NCI-H2227 treated with DMSO at 0.1 percent for 48 hours (cell line): ENCODE data around the gene EBF3.

Experiments used
- DNase-seq: peaks from one replicate; lab custom pipeline; 2025; lab: John Stamatoyannopoulos, UW

The EBF3 gene

DNA sequence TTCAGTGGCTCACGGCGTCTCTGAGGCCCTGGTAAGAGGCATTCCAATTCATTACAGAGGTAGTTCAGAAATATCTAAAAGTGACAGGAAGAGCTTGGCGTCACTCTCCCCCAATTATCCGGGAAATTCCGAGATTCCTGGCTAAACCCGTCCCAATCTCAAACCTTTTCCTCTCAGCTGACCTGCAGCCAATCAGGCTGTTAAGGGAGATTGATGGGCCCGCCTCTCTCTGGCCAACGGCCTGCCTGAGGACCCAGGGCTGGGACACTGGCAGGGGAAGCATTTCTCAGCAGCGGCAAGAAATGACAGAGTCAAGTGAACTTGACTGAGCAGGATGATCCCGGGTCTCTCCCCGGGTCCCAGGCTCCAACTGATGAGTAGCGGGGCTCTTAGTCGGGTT, 72.3 kb downstream of the EBF3 start:
- DNase-seq: no peak

DNA sequence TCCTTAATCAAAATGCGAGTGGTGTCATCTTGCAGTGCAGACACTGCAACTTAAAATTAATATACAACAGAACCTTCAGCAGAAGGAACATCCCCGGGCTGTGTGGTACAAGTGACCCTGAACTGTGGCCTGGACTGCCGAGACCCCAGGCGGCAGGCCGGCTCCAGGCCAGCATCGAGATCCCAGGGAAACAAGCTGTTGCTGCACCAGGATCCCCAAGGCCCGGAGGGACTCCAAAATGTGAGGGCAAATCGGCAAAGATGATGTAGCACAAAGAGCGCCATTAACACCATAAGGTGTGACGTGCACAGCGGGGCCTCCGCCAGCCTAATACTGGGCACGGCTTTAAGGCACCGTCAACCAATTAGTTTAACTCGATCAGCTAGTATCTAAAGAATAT, 73.9 kb downstream of the EBF3 start:
- no peak for DNase-seq

DNA sequence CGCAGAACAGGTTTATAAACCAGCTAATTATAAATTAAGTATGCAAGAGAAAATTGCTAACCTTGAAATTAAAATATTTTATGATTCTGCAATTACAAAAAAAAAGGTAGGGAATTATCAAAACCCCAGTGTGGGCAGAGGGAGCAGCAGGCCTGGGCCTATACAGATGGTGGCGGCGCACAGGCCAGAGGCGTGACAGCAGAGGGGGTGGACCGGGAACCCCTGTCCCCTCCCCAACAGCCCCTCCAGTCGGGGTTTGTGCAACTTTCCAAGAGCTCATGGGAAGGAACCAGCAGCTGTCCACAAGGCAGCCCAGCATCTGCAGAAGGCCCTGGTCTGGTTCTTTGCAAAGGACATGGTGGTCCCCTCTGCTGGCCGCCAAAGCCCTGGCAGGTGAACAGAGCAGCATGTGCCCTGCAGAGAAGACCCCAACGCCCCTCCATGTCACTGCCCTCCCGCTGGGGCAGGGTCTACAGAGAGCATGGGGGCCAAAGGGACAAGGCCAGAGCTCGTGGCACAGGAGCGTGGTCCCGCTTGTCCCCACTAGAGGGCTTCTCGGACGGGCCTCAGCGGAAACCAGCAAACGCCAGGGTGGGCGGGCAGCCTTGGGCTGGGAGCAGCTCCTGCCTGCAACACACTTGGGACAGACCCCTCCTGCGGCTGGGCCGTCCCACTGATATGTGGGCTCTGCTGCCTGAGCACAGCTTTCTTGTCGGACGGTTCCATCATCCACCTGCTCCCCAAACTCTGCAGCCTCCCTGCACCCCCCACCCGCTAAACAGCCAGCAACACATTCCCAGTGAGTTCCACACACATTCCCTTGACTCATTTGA, 75.1 kb downstream of the EBF3 start:
- DNase-seq: no peak

DNA sequence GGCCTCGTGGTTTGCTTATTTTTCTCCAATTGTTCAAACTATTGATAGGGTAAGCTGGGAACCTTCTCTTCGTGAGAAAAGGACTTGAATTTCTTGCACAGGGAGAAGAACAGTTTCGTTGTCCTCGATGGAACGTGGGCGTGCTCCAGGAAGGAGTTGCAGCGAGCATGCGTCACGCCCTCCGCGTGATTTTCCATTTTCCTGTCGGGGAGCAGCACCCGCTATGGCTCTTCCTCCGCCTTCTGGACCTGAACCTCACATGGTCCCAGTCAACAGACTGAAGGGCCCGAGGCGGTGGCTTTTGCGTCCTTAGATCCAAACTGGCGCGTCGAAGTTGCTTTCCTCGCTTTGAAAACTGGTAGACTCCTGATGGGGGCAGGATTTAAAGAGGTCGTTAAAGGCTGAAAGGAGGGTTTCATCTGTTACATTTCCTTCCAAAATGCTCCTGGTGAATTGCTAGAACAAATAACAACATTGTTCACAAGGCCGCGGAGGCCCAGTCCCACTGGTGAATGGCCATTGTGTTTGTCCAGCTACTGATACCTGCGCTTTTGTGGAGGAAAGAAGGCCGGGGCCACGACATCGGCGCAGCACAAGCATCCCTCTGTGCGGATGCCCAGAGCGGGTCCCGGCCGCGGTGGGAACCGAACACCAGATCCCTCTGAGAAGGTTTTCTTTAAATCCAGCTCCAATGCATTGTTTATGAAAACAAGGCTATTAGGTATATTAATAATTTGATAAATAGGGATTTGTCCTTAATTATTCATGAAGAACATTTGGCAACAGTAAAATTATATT, 75.9 kb downstream of the EBF3 start:
- no peak for DNase-seq

DNA sequence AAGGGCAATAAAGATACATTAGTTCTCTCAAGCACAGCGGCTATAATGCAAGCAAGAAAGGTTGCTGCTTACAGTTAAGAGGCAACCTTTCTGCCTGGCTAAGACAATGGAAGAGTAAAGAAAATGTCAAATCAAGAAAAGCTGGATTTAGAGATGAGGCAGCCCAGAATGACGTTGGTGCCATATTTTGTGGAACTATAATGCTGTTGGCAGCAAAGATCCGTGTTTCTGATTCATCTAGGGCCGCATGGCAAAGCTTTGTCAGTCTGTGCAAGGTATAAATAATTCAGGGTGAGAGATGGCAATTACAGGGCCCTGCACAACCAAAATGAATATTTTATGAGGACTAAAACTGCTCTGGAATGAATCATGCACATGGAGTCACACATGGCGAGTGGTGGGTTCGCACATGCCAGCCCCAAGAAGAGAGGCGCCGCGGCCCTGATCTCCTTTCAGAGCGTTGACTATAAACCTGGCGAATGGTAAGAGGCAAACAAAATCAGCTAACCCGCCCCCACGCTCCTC, 76.6 kb downstream of the EBF3 start:
- no peak for DNase-seq

DNA sequence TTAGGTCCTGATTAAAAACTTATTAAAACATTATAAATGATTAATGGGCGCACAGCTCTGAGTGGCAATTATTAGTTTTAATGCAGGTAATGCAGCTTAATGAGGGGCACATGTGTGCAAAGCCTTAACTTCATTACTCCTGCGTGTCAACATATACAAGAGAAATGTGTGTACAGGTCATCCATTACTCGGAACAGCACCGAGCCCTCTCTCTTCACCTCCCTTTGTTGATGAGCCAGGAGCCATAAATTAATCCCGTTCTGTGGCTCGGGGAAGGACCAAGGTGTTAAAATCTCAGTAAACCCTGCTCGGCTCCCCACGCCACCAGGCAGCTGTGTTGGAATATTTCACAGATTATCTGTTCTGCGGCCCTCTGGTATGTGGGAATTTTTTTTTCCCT, 77.8 kb downstream of the EBF3 start:
- no peak for DNase-seq

DNA sequence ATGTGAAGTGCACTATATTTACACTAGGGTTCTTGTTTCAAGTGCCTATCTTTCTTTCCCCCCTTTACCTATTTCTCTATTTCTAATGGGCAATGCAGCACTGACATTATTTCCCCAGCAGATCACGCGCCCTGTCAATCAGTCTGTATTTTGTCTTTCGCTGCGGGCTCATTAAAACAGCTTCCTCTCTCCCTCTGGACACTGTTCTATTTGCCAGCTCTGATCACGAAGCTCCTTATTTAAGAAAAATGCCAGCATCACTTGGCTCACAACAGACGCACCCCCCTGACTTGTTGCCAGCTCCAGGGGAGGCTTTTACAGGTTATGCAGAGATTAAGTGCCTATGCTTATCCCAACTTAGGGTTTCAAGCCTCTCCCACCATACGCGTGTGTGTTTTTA, 78.5 kb downstream of the EBF3 start:
- no peak for DNase-seq

DNA sequence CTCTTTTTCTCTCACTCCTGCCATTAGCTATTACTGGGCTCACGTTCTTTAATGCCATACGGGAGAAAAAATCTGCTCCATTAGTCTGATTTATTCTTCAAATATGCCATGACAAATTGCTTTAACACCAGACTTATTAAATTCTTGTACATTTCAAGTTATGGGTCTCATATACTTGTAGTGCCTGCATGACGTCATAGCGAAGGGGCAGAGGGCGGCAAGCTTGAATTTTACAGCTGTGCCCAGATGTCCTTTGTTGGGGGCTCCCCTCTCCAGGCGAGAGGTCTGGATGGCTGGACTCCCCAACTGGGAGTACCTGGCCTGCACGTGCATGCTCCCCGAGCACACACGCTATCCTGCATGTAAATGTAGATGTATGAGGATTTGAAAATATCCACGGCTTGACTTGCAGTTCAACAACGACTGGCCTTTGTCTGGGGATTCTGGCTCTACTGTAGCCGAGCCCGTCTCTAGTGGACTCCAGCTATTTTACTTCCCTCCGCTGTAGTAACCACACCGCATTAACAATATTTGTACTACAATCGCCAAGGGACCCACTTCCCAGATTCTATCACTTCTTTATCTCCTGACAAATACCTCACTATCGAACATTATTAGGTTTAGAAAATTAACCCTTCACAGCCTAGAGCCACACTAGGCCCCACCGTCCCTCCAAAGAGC, 79.5 kb downstream of the EBF3 start:
- no peak for DNase-seq

DNA sequence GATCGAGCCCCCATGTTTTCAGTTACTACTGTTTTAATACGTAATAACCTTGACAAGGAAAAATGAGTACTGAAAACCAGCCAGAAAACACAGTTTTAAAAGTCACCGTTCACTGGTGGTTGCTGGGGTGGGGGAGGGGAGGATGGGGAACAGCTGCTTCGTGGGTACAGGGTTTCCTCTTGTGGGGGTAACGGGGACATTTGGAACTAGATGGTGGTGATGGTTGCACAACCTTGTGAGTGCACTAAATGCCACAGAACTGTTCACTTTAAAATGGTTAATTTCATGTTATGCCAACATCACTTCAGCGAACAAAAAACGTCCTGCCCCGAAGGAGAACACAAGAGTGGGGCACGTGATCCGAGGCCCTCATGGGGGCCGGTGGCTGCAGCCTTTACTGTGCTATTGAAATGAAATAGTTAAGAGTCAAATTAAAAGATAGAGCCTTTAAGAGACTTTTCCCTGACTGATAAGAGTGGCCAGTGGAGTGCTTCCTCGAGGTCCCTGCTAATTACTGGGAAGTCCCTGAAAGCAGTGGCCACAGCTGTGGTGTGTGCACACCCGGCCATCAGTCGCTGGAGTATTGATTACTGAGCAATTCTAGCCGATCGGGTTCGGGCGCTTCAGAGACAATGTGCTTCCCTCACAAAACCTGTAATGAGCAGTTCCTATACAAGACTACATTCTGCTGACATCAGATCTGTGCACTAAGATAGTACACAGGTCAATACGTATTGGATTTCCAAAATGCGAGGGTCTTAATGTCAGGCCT, 80.3 kb downstream of the EBF3 start:
- DNase-seq: no peak

DNA sequence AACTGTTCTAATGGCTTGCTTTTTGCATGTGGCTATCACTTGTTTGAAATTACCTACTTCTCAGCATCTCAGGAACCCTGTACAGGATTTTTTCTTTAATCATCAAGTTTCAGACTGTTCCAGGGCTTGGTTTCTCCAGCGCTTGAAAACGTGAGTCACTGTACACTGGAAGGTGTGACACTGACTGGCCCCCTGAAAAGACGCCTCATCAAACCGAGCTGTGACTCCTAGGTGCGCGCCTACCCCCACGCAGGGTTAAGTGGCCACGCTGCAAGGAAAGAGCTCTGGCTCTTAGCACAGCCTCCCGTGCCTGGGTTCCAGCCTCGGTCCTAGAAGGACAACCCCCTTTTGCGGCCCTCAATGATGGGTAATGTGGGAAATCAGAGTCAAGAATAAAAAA, 81.0 kb downstream of the EBF3 start:
- no peak for DNase-seq

DNA sequence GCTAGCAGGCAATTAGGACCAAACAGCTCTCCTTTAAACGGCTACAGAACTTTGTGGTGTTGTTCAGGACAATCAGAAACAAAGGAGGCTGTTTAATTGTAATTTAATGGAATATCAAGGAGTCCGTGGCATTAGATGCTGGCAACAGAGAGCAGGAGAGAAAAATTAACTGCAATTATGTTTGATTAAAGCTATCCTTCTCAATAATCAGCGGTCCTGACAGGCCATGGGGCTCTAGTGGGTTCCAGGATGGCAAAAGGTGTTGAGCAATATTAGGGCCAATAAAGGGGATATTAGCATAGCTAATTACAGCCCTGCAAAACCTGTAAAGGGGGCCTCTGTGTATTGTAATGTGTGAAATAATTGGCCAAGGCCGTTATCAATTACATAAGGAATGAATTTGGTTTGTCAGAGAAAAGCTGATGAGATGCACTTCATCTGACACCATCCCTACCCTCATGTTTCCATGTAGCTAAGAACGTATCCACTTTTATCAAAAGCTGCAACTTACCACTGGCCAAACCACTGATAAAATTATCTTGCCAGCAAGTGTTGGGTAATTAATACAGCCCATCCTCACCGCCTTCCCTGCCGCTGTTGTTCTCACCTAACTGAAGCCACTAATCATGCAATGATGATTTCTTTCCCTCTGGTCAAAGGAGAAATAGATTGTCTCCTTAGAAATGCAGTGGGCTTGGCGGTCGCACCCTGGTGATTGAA, 81.6 kb downstream of the EBF3 start:
- DNase-seq: no peak

DNA sequence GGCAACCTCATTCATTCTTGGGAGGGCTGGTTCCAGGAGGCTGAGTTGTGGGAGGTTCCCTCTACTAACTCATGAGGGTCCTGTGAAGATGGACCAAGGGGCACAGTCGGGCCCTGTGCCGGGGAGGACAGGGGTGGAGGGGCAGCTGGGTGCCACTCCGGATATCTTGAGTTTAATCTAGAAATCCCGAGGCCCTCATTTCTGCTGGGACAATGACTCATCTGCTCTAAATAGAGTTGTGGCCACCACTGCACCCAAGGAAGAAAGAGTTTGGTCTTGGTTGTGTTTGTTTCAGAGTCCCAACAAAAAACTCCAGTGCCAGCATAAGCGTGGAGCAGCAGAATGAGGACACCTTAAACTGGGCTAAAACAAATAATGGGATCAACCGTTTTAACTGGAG, 82.4 kb downstream of the EBF3 start:
- DNase-seq: no peak

DNA sequence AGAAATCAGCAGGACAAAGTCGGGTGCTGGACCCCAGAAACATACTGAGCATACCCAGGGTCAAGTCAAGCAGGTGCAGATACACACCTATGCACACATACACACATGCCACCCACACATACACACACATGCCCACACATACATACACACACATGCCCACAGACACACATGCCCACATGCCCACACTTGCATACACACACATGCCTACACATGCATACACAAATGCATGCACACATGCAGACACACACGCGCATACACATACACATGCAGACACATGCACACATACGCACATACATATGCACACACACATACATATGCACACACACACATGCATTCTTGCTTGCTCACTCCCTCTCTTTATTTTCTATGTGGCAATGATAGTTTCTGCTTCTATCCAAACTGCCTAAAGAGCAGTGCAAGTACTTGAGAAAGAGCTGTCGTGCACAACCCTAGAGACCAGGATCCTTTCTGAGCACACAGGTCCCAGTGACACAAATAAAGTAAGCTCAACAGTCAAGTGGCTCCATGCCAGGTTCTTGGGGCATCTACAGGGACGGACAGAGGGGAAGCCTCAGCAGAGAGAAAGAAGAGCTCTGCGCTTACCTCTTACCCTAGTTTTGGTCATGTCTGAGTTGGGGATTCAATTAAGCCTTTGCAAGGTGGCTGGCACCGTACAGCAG, 83.7 kb downstream of the EBF3 start:
- DNase-seq: no peak

DNA sequence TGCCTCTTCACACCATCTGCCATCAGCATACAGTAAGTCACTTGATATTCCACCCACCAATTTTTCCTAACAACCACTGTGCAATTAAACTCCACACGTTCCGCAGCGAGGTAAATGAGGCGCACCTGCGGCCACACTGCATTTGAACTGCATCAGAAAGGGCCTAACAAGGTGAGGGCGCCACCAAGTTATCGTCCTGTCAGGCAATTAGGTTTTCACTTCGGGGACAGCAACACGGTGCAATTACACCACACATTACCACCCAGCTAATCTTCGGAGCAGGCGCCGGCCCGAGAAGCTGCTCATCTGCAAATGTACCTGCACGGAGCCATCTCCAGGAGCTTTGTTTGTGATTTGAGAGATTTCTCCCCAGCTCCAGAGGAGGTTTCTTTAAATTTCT, 84.4 kb downstream of the EBF3 start:
- no peak for DNase-seq

DNA sequence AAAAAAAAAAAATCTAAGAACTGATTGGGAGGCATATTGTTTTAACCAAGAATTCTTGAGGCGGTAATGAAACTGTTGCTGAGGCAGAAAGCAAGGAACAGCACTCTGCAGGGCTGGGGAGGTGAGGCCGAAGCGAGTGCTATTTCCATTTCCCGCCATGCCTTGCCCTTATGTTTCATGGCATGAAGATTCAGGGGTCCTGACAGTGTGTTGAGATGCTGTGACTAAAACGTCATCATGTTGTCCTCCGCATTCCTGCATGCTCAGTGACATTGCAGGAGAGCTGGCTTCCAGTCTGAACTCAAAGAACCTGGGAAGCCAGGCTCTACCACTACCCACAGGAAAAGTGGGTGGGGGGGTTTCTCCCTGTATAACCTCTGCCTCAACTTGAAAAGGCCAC, 85.2 kb downstream of the EBF3 start:
- no peak for DNase-seq

DNA sequence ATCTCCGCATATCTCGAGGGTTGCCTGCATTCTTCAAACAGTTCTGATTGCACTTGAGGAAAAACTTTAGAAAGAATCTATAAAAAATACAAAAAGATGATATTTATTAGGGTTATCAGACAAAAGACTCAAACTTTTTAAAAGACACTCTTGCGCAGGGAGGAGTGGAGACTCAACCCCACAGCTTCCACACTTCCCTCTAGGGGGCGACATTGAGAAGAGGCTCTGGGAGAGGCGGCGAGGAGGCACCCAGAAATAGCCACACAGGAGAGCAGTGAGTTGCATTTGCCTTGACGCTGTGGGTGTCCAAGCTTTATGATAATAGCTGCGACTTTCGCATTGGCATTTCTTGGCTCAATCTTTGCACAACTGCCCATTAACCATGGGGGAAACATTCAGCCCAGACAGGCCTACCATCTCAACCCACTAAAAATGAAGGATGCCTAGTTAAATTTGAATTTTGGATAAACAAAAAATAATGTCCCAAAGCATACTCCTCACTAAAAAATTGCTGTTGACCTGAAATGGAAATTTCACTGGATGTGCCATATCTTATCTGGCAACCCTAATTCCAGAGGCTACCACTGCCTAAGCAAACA, 86.2 kb downstream of the EBF3 start:
- no peak for DNase-seq

DNA sequence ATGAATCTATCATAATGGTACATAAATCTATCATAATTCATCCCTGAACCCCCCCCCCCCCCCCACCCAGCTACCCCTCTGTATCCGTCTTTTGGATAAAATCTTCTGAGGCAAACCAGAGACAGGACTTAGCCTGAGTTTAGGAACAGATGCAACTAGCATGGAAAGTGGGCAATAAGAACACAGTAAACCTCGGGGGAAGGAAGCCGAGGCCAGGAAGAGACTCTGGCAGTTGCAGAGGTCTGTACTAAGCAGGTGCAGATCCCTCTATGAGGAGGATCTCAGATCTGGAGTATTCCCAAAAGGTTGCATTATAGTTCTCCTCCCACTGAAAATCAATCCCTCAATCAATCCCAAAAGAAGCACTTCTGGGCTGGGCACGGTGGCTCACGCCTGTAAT, 87.2 kb downstream of the EBF3 start:
- no peak for DNase-seq

DNA sequence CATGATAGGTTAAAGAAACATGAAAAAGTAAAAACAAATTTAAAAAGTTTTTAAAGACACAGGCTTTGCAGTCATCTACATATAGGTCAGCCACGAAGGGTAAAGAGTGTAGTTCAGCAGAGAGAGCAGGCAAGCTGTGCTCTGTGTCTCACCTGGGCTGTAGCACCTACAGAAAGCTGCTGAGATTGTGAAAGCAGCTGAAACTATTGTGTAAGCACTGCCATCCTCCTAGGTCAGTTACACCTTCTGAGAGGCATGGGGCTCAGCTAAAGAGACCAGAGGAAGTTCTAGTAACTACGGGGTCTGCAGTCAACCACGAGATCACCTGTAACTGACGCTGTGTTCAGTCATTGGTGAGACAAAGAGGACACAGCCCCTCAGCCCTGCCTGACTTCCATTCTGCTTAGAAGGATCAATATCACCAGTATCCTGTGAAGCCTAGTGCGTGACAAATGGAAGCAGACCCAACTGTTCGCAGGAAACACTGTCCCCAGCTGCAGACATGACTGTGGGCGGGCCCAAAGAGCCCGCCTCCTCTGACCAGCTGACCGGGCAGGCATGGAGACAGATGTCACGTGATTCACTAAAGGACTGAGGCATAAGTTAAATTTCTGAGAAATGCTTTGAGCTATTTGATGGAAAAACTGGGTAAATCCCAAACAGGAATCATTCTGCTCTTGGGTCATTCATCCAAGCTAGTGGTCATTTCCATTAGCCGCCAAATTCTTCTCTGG, 87.9 kb downstream of the EBF3 start:
- DNase-seq: no peak

DNA sequence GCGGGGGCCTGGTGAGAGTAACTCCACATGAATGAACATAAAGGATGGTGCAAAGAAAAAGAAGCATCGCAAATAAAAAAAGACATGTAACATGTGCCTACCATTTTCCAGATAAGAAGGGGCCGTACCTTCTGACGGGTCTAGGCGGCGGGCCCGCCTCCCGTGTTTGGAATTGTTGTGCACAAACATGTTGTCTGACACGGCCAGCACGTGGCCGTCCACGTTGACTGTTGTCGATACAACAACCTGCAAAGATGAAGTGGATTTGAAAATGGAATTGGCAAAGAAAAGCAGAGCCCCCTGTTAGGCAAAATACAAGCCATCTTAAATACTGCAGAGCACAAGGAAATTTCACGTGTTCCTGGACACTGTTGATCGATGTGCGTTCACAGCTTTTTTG, 90.7 kb downstream of the EBF3 start:
- DNase-seq: no peak

DNA sequence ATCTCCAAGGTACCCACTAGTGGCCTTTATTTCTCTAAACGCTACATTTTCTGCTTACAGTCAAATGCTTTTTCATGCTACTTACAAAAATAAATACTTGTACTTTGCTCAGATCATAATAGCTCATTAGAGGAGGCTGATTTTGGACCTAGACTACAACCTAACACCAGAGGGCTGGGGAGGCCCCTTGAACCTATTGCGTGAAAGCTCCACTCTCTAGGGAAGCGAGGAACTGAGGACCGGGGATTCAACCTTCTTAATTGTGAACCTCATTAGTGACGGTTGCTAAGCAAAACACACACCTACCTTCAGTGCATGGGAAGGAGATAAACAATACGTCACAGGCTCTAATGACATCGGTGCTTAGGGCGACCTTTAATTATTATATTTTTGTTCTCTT, 92.1 kb downstream of the EBF3 start:
- no peak for DNase-seq
